SW480 (cell line): ENCODE data around the gene KCTD4.
"Not testable (repeated sequence)": the region's sequence is repeated elsewhere in the genome, so short reads cannot be mapped to it uniquely, and the experiment has no call there.

Source experiments
- DNase-seq: peaks from one replicate; pipeline ENCODE4 v3.0.0-alpha.2; 2016; ENCODE audit warnings: low spot score

The KCTD4 gene

GRCh38 chr13:45200701-45201232 is at the start of gene KCTD4:
Gene KCTD4, minus strand, starts transcription at chr13:45201045. Its CDS starts 6,478 bp downstream, at chr13:45194567.
- no peak for DNase-seq

- no peak for DNase-seq
Measured at GRCh38 chr13:45249662-45250061, 48.8 kb upstream of the KCTD4 start.

DNA sequence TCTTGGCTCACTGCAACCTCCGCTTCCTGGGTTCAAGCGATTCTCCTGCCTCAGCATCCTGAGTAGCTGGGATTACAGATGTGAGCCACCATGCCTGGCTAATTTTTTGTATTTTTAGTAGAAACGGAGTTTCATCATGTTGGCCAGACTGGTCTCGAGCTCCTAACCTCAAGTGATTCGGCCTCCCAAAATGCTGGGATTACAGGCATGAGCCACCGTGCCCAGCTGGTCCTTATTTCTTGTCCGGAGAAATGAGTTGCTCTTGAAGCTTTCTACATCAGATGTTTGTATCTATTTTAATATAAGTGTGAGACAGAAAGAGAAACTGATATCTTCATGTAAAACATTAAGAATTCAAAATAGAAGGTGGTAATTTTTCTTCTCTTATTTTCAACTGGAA is 43.9 kb upstream of the KCTD4 start:
- DNase-seq, result not testable (repeated sequence)

- no peak for DNase-seq
Measured at GRCh38 chr13:45243077-45243476, 42.2 kb upstream of the KCTD4 start.

- no peak for DNase-seq
Measured at GRCh38 chr13:45242524-45242923, 41.7 kb upstream of the KCTD4 start.

DNA sequence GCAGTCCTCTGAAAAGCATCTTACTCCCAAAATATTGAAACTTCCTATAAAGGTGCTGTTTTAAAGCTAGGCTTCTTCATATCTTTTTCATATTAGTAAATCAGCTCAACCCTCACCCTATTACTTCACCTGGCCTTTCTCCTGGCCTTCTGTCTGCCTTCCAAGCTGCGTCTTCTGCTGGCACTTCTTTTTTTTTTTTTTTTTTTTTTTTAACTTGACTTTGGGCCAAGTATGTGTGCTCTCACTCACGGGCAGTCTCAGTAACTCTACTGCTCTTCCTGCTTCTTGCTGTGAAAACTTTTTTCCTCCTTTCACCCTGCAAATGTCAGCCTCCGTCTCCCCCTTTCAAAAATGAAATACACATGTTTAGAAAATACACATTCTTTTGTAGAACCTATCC is 41.2 kb upstream of the KCTD4 start:
- DNase-seq, result no peak

GRCh38 chr13:45240143-45240542 is 39.3 kb upstream of the KCTD4 start:
- no peak for DNase-seq

- DNase-seq, result no peak
Measured at GRCh38 chr13:45238945-45239795, 38.3 kb upstream of the KCTD4 start.

DNA sequence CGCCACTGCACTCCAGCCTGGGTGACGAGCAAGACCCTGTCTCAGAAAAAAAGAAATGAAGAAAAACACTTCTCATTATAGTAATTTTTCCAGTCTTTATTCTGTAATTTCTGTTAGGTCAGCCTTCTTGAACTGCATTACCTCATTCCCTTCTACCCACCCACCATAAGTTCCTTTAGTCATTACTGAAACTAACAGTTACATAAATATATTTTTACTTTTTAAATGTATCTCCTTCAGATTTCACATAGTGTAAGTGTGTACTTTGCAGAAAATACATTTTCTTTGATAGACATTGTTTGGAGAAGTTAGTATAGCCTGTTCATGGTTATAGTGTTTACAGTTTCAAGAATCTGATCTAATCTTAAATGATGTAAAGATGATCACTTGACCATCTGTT is 31.7 kb upstream of the KCTD4 start:
- no peak for DNase-seq

- no peak for DNase-seq
Measured at GRCh38 chr13:45231722-45232121, 30.9 kb upstream of the KCTD4 start.

DNA sequence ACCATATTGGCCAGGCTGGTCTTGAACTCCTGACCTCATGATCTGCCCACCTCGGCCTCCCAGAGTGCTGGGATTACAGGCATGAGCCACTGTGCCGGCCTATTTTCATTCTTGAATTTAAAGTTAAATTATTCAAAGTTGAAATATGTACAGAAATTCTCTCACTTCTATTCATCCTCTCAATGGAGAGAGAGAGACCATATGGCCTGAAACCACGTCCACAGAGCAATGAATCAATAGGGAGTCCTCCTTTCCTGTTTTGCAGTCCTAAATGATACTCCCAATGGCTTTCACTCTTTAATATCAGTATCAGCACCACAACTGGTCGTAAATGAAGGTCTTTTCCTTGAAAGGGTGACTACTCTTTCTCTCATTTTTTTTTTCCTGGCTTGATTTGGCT is 30.5 kb upstream of the KCTD4 start:
- DNase-seq, result no peak

DNA sequence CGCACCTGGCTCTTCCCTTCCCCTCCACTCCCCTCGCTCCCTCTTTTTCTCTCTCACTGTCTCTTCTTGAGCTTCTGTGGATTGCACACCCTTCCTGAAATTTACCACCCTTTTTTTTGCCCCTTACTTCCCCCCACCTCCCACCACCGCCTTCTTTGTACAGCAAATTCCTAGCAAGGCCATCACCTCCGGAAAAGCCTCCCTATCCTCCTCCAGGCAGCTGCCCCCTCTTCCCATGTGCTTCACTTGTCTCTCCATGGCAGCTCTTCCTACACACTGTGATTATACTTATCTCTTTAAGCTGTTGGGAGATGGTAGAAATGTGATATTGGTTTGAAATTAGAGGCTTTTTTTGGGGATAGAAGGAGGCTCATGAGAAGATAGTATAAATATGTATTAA is 28.3 kb upstream of the KCTD4 start:
- DNase-seq, result no peak

GRCh38 chr13:45228002-45228401 is 27.2 kb upstream of the KCTD4 start:
- DNase-seq, result no peak

DNA sequence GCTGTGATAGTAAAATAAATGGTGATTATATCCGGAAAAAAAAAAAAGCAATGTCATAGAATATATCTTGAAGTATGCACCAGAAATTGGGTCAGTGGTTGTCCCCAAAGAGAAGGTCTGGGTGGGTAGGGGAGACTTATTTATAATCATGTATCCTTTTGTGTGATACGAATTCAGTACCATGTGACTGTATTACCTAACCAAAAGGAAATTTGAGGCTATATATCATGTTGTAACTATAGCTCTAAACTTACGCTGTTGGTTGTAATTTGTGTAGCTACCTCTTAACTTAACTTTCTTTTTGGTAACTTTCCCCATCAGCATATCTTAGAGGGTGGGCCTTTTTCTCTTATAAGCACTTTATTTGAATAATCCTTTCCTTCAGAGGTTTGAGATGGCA is 25.2 kb upstream of the KCTD4 start:
- no peak for DNase-seq

- no peak for DNase-seq
Measured at GRCh38 chr13:45225370-45225769, 24.5 kb upstream of the KCTD4 start.

DNA sequence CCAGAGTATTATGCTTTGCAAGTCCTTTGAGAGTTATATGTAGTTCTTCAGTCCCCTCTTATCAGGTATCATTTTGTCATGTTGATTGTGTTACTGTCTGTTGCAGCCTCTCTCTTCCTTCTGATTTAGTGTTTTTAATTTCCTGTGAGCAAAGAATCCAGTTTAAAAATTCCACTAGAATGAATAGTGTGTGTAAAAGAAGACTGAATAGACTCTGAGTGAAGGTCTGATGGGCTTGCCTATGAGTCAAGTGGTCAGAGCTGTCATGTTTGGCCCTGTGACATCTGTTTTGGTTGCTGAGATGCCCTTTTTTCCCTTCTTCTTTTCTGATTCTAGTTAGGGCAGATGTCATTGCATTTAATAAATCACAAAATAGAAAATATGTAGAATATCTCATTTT is 23.3 kb upstream of the KCTD4 start:
- no peak for DNase-seq

GRCh38 chr13:45222919-45223318 is 22.1 kb upstream of the KCTD4 start:
- DNase-seq, result no peak

GRCh38 chr13:45222516-45222915 is 21.7 kb upstream of the KCTD4 start:
- no peak for DNase-seq

- no peak for DNase-seq
Measured at GRCh38 chr13:45220403-45220802, 19.6 kb upstream of the KCTD4 start.

- DNase-seq, result peak; percentile 93
Measured at GRCh38 chr13:45219938-45220375, 19.1 kb upstream of the KCTD4 start.

- peak; percentile 30 for DNase-seq
Measured at GRCh38 chr13:45219123-45219891, 18.5 kb upstream of the KCTD4 start.

DNA sequence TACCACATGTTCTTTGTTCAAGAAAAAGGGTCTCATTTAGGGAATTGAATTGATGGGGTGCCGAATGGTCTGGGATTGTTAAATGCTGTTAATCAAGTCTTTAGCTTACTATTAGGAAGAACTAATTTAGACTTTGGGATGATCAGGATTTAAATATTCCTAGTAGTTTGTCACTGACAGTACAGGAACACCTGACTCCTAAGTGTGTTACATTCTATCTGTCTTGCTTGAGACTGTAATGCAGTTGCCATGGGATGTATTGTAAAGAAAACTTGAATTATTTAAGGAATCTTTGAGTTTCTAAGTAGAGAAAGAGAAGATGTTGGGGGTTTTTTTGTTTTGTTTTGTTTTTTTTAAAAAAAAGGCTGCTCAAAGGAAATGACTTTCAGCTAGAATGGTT is 17.8 kb upstream of the KCTD4 start:
- DNase-seq, result no peak

DNA sequence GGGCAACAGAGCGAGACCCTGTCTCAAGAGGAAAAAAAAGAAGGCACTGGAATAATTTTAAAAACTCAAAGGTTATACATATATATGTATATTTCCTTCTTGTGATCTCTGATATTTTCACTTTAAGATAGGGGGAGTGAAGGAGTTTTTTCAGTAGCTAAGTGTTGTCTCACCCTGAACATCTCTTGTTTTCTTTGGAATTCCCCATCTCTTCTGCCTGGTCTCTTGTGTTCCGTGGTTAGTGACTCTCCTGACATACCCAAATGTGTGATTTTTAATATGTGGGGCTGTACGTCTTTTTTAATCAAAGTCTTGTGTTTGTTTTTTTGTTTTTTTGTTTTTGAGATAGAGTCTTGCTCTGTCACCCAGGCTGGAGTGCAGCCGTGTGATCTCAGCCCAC is 15.3 kb upstream of the KCTD4 start:
- DNase-seq, result no peak
